GM12874 (cell line): ENCODE measurements around the gene CRYL1.

Experiments
- CTCF ChIP-seq: IDR thresholded peaks from 2 replicates; pipeline ENCODE4 v1.5.1; 2011; ENCODE audit warnings: low read depth, mild to moderate bottlenecking, control low read depth, low read length, moderate library complexity; ENCODE audit not compliant: insufficient read depth

The CRYL1 gene

GRCh38 chr13:20397896-20398295 is 127.8 kb downstream of the CRYL1 start:
- TF ChIP-seq CTCF: no peak

- no peak for TF ChIP-seq CTCF
These were observed 130.4 kb downstream of the CRYL1 start for GRCh38 chr13:20395061-20395916.

- no peak for TF ChIP-seq CTCF
These were observed 131.2 kb downstream of the CRYL1 start for GRCh38 chr13:20394506-20394905.

GRCh38 chr13:20394169-20394501 is 131.5 kb downstream of the CRYL1 start:
- TF ChIP-seq CTCF: no peak

GRCh38 chr13:20393273-20394168 is 132.1 kb downstream of the CRYL1 start:
- no peak for TF ChIP-seq CTCF

- no peak for TF ChIP-seq CTCF
These were observed 133.1 kb downstream of the CRYL1 start for GRCh38 chr13:20392530-20392929.
